OCI-LY3 (cell line): ENCODE results near the gene MYH6.

Experiments
- EZH2phosphoT487 ChIP-seq: fragments of 200-600 bp; shearing (Covaris generic); IDR thresholded peaks from 2 replicates; pipeline ENCODE4 v1.6.1; 2018; ENCODE audit warnings: antibody characterized with exemption, mixed run types, low read depth
- TF ChIP-seq, protein P1 (sequence below): fragments of 200-600, 300-600 bp; sonication (generic); IDR thresholded peaks from 2 replicates; pipeline ENCODE4 v1.5.1; 2014; ENCODE audit warnings: antibody characterized with exemption, low read length, low read depth

DNA sequence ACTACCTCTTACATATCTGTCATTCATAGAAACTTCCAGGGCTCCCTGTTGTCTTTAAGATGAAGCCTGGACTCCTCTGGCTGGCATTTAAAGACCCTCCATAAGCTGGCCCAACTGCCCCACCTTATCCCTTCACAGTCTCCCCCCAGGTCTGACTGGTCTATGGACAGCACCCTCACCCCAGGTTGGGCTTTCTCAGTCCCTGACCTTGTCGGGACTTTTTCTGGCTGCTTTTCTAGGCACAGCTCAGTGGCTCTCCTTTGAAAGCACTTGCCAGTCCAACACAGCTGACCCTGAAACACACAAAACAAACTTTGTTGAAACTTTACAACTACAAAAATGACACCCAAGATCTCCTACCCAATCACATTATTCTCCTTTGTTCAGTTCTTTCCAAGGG lies 41.2 kb upstream of the MYH6 start:
- TF ChIP-seq, protein P1, sequence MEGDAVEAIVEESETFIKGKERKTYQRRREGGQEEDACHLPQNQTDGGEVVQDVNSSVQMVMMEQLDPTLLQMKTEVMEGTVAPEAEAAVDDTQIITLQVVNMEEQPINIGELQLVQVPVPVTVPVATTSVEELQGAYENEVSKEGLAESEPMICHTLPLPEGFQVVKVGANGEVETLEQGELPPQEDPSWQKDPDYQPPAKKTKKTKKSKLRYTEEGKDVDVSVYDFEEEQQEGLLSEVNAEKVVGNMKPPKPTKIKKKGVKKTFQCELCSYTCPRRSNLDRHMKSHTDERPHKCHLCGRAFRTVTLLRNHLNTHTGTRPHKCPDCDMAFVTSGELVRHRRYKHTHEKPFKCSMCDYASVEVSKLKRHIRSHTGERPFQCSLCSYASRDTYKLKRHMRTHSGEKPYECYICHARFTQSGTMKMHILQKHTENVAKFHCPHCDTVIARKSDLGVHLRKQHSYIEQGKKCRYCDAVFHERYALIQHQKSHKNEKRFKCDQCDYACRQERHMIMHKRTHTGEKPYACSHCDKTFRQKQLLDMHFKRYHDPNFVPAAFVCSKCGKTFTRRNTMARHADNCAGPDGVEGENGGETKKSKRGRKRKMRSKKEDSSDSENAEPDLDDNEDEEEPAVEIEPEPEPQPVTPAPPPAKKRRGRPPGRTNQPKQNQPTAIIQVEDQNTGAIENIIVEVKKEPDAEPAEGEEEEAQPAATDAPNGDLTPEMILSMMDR: no peak
- no peak for TF ChIP-seq EZH2phosphoT487
